Right ventricle myocardium superior (tissue), 1 donor: ENCODE measurements around the gene UBE2G1. TPM values are rescaled to one million over a fixed set of nuclear protein-coding genes. Genes with fewer than 3 reads are reported as not detected.

Source experiments
- ATAC-seq: fragments of 200-7000 bp; cut with Tn5 transposase; one replicate; pipeline ENCODE4 v1.9.1; 2020; ENCODE audit warnings: mild to moderate bottlenecking; ENCODE audit not compliant: poor library complexity
- DNase-seq: peaks from one replicate; pipeline ENCODE4 v3.0.0-alpha.2; 2020
- intact Hi-C: fragments of 100-400 bp; cut with DNase I; formaldehyde crosslinking; loops from one replicate; pipeline ENCODE4 v1.11.2; 2022
- total RNA-seq: library from RNA; stranded (reverse); fragmentation: NEBNext Ultra II Directional; extraction: Animal tissue kit (Norgen Biotek cat#: 25700); gene quantifications from one replicate; pipeline ENCODE4 v1.2.1, GENCODE V29; 2021
- donor health status: DM: no; HTN: yes; CAD: no; lungs with severe emphysema.

UBE2G1 gene
- total RNA-seq, 1 donor from 2014 or later = 107 TPM

- no peak for ATAC-seq
- DNase-seq = no peak
- intact Hi-C loops = no loop called here
Measured at GRCh38 chr17:4345581-4346252, 20.8 kb downstream of the UBE2G1 start.

- ATAC-seq = no peak
- DNase-seq = no peak
- intact Hi-C loops = no loop called here
Measured at GRCh38 chr17:4344926-4345325, 21.5 kb downstream of the UBE2G1 start.

GRCh38 chr17:4342535-4342934 is 23.9 kb downstream of the UBE2G1 start:
- DNase-seq = no peak
- intact Hi-C loops = no loop called here
- no peak for ATAC-seq

GRCh38 chr17:4341616-4341977 is 24.9 kb downstream of the UBE2G1 start:
- DNase-seq = no peak
- peak; percentile 60 for ATAC-seq
- intact Hi-C loops = no loop called here

- ATAC-seq = peak; percentile 25
- intact Hi-C loops = no loop called here
- DNase-seq = no peak
Measured at GRCh38 chr17:4340914-4341615, 25.4 kb downstream of the UBE2G1 start.

- ATAC-seq (no peak), DNase-seq (no peak)
- intact Hi-C loops = no loop called here
Measured at GRCh38 chr17:4334776-4335584, 31.5 kb downstream of the UBE2G1 start.

- DNase-seq (no peak), ATAC-seq (no peak)
- intact Hi-C loops = no loop called here
Measured at GRCh38 chr17:4334332-4334731, 32.1 kb downstream of the UBE2G1 start.

GRCh38 chr17:4333041-4333440 is 33.4 kb downstream of the UBE2G1 start:
- no peak for DNase-seq

GRCh38 chr17:4332296-4332970 is 34.0 kb downstream of the UBE2G1 start:
- DNase-seq (no peak), ATAC-seq (peak; percentile 14)
- intact Hi-C loops = no loop called here

More at GRCh38 chr17:4333041-4333440, 33.4 kb downstream of the UBE2G1 start:
- intact Hi-C loops = no loop called here
- no peak for ATAC-seq

GRCh38 chr17:4331614-4332013 is 34.9 kb downstream of the UBE2G1 start:
- peak; percentile 56 for ATAC-seq
- intact Hi-C loops = no loop called here
- no peak for DNase-seq

- DNase-seq (no peak), ATAC-seq (no peak)
- intact Hi-C loops = no loop called here
Measured at GRCh38 chr17:4329838-4330237, 36.6 kb downstream of the UBE2G1 start.

GRCh38 chr17:4327606-4328005 is 38.9 kb downstream of the UBE2G1 start:
- intact Hi-C loops = no loop called here
- ATAC-seq (peak; percentile 55), DNase-seq (no peak)

GRCh38 chr17:4326608-4327007 is 39.9 kb downstream of the UBE2G1 start:
- ATAC-seq (no peak), DNase-seq (no peak)
- intact Hi-C loops = no loop called here

- DNase-seq = no peak
- no peak for ATAC-seq
- intact Hi-C loops = no loop called here
Measured at GRCh38 chr17:4326112-4326511, 40.4 kb downstream of the UBE2G1 start.

GRCh38 chr17:4324463-4324862 is 42.0 kb downstream of the UBE2G1 start:
- DNase-seq (no peak), ATAC-seq (no peak)
- intact Hi-C loops = no loop called here

GRCh38 chr17:4319221-4319620 is 47.3 kb downstream of the UBE2G1 start:
- DNase-seq (no peak), ATAC-seq (no peak)
- intact Hi-C loops = no loop called here

GRCh38 chr17:4318596-4318995 is 47.9 kb downstream of the UBE2G1 start:
- intact Hi-C loops = no loop called here
- no peak for ATAC-seq
- no peak for DNase-seq

GRCh38 chr17:4318186-4318585 is 48.3 kb downstream of the UBE2G1 start:
- intact Hi-C loops = no loop called here
- DNase-seq (no peak), ATAC-seq (no peak)

- ATAC-seq (no peak), DNase-seq (no peak)
- intact Hi-C loops = no loop called here
Measured at GRCh38 chr17:4317610-4318009, 48.9 kb downstream of the UBE2G1 start.
